K562 (cell line): Measurements from ENCODE around the gene WWP2. TPM values are rescaled to one million over a fixed set of nuclear protein-coding genes. Genes with fewer than 3 reads are reported as not detected.

Experiments
- COPS2 ChIP-seq: fragments of 450-650 bp; conservative IDR thresholded peaks from 2 replicates; pipeline ENCODE4 v1.6.1; 2016; ENCODE audit warnings: mild to moderate bottlenecking, moderate library complexity
- ILF3 ChIP-seq: fragments of 450-650 bp; IDR thresholded peaks from 2 replicates; pipeline ENCODE4 v1.6.1; 2018; ENCODE audit warnings: antibody characterized with exemption, mild to moderate bottlenecking, moderate library complexity, borderline replicate concordance
- MAZ ChIP-seq, 2 experiments: fragments of 450-650 bp in 1 of 2; sonication (generic) in 1 of 2; formaldehyde crosslinking; IDR thresholded peaks in 1 of 2; conservative IDR thresholded peaks in 1 of 2; 2 replicates each; pipeline versions ENCODE4 v1.4.0 to v1.5.0; 2020; ENCODE audit warnings: mild to moderate bottlenecking in 1 of 2, missing genetic modification reagents in 1 of 2
- PHF21A ChIP-seq: fragments of 450-650 bp; IDR thresholded peaks from 2 replicates; pipeline ENCODE4 v1.6.1; 2017; ENCODE audit warnings: low read depth, borderline replicate concordance
- TAL1 ChIP-seq: fragments of 450-650 bp; IDR thresholded peaks from 2 replicates; pipeline ENCODE4 v1.6.1; 2016; ENCODE audit warnings: mild to moderate bottlenecking
- ZNF699 ChIP-seq: fragments of 250-450 bp; sonication (Bioruptor Pico); IDR thresholded peaks from 2 replicates; pipeline ENCODE4 v1.8.0; 2021; ENCODE audit warnings: mild to moderate bottlenecking, moderate library complexity; ENCODE audit not compliant: insufficient replicate concordance
- polyA plus RNA-seq, 8 experiments: library from polyadenylated mRNA; depleted of rRNA in 4 of 8; stranded (reverse) in 5 of 8; unstranded in 3 of 8; fragments of >200 nt; fragmentation: Nextera tagmentation in 2 of 8; fragmentation: Illumina TruSeq in 1 of 8; extraction: Ambion mirVana in 2 of 8; extraction: Trizol in 1 of 8; gene quantifications; 2 replicates each; pipeline versions ENCODE4 v1.2.1 to v1.2.3, GENCODE V29; 2011 to 2014; ENCODE audit warnings: inconsistent platforms in 1 of 8, missing spikeins in 1 of 8
- total RNA-seq, 7 experiments: library from RNA; depleted of rRNA in 6 of 7; stranded (reverse); fragments of >200 nt in 6 of 7; fragmentation: Illumina TruSeq in 2 of 7; extraction: Trizol in 2 of 7; gene quantifications; 2 replicates each; pipeline versions ENCODE4 v1.2.1 to v1.2.3, GENCODE V29; 2011 to 2021; ENCODE audit warnings: low replicate concordance in 1 of 7
- TF ChIP-seq, protein P1 (sequence below): fragments of 250-450 bp; sonication (Bioruptor Pico); IDR thresholded peaks from 2 replicates; pipeline ENCODE4 v1.4.0; 2020
- TF ChIP-seq, protein P2 (sequence below): IDR thresholded peaks from 2 replicates; pipeline ENCODE4 v1.6.1; 2011; ENCODE audit not compliant: insufficient read length; ENCODE audit errors: extremely low read depth
- TF ChIP-seq, protein P3 (sequence below): fragments of 450-650 bp; IDR thresholded peaks from 2 replicates; pipeline ENCODE4 v1.6.1; 2016; ENCODE audit warnings: antibody characterized with exemption
- TF ChIP-seq, protein P4 (sequence below): fragments of 450-650 bp; conservative IDR thresholded peaks from 2 replicates; pipeline ENCODE4 v1.6.1; 2016; ENCODE audit warnings: missing genetic modification characterization, low read depth, mild to moderate bottlenecking, missing compliant biosample characterization, moderate library complexity
- TF ChIP-seq, protein P5 (sequence below): fragments of 450-650 bp; IDR thresholded peaks from 2 replicates; pipeline ENCODE4 v1.6.1; 2018; ENCODE audit not compliant: partially characterized antibody

WWP2 gene
- total and polyA plus RNA-seq, 9 of the 15 experiments (the other 6 are each of a cell fraction or from before 2014, with no cell fraction given), result 1.9 to 34.4 (median 14.6) TPM

DNA sequence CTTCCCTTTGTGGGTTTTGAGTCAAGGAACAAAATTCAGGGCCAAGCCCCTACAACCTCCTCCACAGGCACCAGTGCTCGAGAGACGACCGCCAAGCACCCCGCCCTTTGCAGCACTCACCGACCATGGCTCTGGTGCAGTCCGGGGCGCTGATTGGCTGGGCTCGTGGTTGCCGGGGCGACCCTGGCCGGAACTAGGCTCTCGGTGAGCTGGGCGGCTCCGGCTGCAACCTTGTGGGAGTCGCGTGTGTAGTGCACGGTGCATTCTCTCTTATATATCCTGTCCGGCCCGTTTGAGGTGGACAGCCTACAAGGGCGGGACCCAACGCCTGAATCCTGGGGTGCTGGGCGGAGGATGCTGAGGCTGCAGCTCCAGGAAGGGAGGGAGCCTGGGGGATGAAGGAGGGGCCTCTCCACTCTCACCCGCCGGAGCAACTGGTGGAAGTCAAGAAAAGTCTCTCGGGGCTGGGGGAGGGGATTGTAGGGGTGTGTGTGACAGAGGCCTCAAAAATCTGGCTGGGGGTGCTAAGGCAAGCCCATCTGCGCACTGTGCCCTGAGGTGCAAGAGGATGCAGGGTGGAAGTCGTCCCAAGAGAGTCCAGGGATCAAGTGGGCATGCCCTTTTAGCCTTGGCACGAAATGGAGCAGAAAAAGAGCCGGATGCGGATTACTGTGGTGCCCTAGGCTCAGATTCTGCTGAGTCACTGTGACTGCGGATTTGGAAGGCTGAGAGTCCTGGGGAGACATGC is 35.6 kb upstream of the WWP2 start, which contains the start of gene NQO1 (continued):
- TF ChIP-seq, protein P1, sequence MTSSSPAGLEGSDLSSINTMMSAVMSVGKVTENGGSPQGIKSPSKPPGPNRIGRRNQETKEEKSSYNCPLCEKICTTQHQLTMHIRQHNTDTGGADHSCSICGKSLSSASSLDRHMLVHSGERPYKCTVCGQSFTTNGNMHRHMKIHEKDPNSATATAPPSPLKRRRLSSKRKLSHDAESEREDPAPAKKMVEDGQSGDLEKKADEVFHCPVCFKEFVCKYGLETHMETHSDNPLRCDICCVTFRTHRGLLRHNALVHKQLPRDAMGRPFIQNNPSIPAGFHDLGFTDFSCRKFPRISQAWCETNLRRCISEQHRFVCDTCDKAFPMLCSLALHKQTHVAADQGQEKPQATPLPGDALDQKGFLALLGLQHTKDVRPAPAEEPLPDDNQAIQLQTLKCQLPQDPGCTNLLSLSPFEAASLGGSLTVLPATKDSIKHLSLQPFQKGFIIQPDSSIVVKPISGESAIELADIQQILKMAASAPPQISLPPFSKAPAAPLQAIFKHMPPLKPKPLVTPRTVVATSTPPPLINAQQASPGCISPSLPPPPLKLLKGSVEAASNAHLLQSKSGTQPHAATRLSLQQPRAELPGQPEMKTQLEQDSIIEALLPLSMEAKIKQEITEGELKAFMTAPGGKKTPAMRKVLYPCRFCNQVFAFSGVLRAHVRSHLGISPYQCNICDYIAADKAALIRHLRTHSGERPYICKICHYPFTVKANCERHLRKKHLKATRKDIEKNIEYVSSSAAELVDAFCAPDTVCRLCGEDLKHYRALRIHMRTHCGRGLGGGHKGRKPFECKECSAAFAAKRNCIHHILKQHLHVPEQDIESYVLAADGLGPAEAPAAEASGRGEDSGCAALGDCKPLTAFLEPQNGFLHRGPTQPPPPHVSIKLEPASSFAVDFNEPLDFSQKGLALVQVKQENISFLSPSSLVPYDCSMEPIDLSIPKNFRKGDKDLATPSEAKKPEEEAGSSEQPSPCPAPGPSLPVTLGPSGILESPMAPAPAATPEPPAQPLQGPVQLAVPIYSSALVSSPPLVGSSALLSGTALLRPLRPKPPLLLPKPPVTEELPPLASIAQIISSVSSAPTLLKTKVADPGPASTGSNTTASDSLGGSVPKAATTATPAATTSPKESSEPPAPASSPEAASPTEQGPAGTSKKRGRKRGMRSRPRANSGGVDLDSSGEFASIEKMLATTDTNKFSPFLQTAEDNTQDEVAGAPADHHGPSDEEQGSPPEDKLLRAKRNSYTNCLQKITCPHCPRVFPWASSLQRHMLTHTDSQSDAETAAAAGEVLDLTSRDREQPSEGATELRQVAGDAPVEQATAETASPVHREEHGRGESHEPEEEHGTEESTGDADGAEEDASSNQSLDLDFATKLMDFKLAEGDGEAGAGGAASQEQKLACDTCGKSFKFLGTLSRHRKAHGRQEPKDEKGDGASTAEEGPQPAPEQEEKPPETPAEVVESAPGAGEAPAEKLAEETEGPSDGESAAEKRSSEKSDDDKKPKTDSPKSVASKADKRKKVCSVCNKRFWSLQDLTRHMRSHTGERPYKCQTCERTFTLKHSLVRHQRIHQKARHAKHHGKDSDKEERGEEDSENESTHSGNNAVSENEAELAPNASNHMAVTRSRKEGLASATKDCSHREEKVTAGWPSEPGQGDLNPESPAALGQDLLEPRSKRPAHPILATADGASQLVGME (CRISPR knock-in tag), result no peak
- TF ChIP-seq, protein P2, sequence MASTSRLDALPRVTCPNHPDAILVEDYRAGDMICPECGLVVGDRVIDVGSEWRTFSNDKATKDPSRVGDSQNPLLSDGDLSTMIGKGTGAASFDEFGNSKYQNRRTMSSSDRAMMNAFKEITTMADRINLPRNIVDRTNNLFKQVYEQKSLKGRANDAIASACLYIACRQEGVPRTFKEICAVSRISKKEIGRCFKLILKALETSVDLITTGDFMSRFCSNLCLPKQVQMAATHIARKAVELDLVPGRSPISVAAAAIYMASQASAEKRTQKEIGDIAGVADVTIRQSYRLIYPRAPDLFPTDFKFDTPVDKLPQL, result no peak
- TF ChIP-seq TAL1 (no peak), ZNF699 (CRISPR knock-in tag) (no peak), PHF21A (peak; percentile 35; the same call in 1 of the 2 replicates), ILF3 (no peak), MAZ (CRISPR knock-in tag; conservative IDR thresholded peaks at IDR 0.05 in 1 of 2, IDR thresholded peaks at IDR 0.05 in 1 of 2) (peak; percentile 19 to 56; a peak in 2 of 4 replicates), COPS2 (no peak)
- TF ChIP-seq, protein P3, sequence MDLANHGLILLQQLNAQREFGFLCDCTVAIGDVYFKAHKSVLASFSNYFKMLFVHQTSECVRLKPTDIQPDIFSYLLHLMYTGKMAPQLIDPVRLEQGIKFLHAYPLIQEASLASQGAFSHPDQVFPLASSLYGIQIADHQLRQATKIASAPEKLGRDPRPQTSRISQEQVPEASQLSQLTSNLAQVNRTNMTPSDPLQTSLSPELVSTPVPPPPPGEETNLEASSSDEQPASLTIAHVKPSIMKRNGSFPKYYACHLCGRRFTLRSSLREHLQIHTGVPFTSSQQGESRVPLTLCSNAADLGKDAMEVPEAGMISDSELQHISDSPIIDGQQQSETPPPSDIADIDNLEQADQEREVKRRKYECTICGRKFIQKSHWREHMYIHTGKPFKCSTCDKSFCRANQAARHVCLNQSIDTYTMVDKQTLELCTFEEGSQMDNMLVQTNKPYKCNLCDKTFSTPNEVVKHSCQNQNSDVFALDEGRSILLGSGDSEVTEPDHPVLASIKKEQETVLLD, result no peak; the same call in none of the 2 replicates
- TF ChIP-seq, protein P4, sequence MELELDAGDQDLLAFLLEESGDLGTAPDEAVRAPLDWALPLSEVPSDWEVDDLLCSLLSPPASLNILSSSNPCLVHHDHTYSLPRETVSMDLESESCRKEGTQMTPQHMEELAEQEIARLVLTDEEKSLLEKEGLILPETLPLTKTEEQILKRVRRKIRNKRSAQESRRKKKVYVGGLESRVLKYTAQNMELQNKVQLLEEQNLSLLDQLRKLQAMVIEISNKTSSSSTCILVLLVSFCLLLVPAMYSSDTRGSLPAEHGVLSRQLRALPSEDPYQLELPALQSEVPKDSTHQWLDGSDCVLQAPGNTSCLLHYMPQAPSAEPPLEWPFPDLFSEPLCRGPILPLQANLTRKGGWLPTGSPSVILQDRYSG (tag), result no peak
- TF ChIP-seq, protein P5, sequence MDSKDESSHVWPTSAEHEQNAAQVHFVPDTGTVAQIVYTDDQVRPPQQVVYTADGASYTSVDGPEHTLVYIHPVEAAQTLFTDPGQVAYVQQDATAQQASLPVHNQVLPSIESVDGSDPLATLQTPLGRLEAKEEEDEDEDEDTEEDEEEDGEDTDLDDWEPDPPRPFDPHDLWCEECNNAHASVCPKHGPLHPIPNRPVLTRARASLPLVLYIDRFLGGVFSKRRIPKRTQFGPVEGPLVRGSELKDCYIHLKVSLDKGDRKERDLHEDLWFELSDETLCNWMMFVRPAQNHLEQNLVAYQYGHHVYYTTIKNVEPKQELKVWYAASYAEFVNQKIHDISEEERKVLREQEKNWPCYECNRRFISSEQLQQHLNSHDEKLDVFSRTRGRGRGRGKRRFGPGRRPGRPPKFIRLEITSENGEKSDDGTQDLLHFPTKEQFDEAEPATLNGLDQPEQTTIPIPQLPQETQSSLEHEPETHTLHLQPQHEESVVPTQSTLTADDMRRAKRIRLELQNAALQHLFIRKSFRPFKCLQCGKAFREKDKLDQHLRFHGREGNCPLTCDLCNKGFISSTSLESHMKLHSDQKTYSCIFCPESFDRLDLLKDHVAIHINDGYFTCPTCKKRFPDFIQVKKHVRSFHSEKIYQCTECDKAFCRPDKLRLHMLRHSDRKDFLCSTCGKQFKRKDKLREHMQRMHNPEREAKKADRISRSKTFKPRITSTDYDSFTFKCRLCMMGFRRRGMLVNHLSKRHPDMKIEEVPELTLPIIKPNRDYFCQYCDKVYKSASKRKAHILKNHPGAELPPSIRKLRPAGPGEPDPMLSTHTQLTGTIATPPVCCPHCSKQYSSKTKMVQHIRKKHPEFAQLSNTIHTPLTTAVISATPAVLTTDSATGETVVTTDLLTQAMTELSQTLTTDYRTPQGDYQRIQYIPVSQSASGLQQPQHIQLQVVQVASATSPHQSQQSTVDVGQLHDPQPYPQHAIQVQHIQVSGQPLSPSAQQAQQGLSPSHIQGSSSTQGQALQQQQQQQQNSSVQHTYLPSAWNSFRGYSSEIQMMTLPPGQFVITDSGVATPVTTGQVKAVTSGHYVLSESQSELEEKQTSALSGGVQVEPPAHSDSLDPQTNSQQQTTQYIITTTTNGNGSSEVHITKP, result peak; percentile 25
